K562 (cell line): ENCODE data around the gene CLASP2. TPM values are rescaled to one million over a fixed set of nuclear protein-coding genes. Genes with fewer than 3 reads are reported as not detected.
"Not testable (repeated sequence)": the region's sequence is repeated elsewhere in the genome, so short reads cannot be mapped to it uniquely, and the experiment has no call there.

Source experiments
- ATAC-seq: fragments of 200-7000 bp; cut with Tn5 transposase; 3 replicates; pipeline ENCODE4 v1.9.1; 2020; ENCODE audit warnings: moderate library complexity
- BruUV-seq: library from RNA; stranded (reverse); fragments of 400-500 nt; replicated peaks from 2 replicates; lab custom pipeline; 2021; lab: Mats Ljungman, UMichigan
- CTCF ChIA-PET: fragments of 300-600 bp; formaldehyde crosslinking; extraction: SDS; loops from one replicate; lab custom pipeline; 2021; ENCODE audit warnings: low intra/inter-chr PET ratio; lab: Yijun Ruan, JAX
- POLR2A ChIA-PET: fragments of 300-600, 350-650 bp; sonication (Branson Sonifier 250); formaldehyde crosslinking; extraction: SDS; loops from one replicate; lab custom pipeline; 2021; ENCODE audit warnings: antibody characterized with exemption, inconsistent platforms; lab: Yijun Ruan, JAX
- DNase-seq, 4 experiments: peaks; one replicate each; pipeline versions ENCODE4 v3.0.0 to v3.0.0-alpha.2; 2011 to 2018; ENCODE audit warnings: low spot score in 3 of 4, mixed read lengths in 3 of 4; ENCODE audit errors: extremely low read depth in 1 of 4
- FAIRE-seq: peaks from 2 replicates; lab custom pipeline; 2011; peaks lifted over from hg19 to GRCh38; lab: Jason Lieb, UNC
- H2AFZ ChIP-seq: 2 replicates; pipeline ENCODE4 v1.6.0; 2011; ENCODE audit warnings: low read depth, low read length, control low read depth, inconsistent platforms
- H3K27ac ChIP-seq: fragments of 200-600 bp; 3 replicates; pipeline ENCODE4 v1.8.0; 2011; ENCODE audit warnings: low read depth, mild to moderate bottlenecking, control low read depth, inconsistent platforms, low read length, moderate library complexity, mixed read lengths; ENCODE audit errors: extremely low read depth
- H3K27me3 ChIP-seq, 2 experiments: fragments of 300-600 bp in 1 of 2; 2 replicates in 1 of 2; 3 replicates in 1 of 2; pipeline versions ENCODE4 v1.6.0 to v1.8.0; 2011; ENCODE audit warnings: inconsistent platforms in 2 of 2, low read length in 2 of 2, mild to moderate bottlenecking in 1 of 2, mixed read lengths in 1 of 2, moderate library complexity in 1 of 2; ENCODE audit not compliant: control insufficient read depth in 2 of 2, insufficient read depth in 2 of 2
- H3K36me3 ChIP-seq: fragments of 300-600 bp; 3 replicates; pipeline ENCODE4 v1.8.0; 2011; ENCODE audit warnings: mild to moderate bottlenecking, low read length, inconsistent platforms; ENCODE audit not compliant: control insufficient read depth, insufficient read depth
- H3K4me1 ChIP-seq, 2 experiments: fragments of 200-600 bp in 1 of 2; replicated peaks in 1 of 2; 2 replicates in 1 of 2; 3 replicates in 1 of 2; pipeline versions ENCODE4 v1.5.1 to v1.8.0; 2011; ENCODE audit warnings: inconsistent platforms in 2 of 2, low read length in 2 of 2, mild to moderate bottlenecking in 1 of 2, mixed read lengths in 1 of 2, moderate library complexity in 1 of 2; ENCODE audit not compliant: control insufficient read depth in 2 of 2, insufficient read depth in 2 of 2
- H3K4me2 ChIP-seq: 2 replicates; pipeline ENCODE4 v1.6.1; 2011; ENCODE audit warnings: low read length, control low read depth, inconsistent platforms, mixed read lengths; ENCODE audit not compliant: insufficient read depth
- H3K4me3 ChIP-seq: fragments of 200-600 bp; sonication (generic), shearing (Covaris generic); 2 replicates; pipeline ENCODE4 v1.5.1; 2016; ENCODE audit warnings: control low read depth, inconsistent platforms
- H3K79me2 ChIP-seq: fragments of 200-600 bp; 3 replicates; pipeline ENCODE4 v1.8.0; 2011; ENCODE audit warnings: low read length, inconsistent platforms; ENCODE audit not compliant: control insufficient read depth, insufficient read depth
- H3K9ac ChIP-seq, 2 experiments: 2 replicates each; pipeline versions ENCODE4 v1.6.0 to v1.6.1; 2011; ENCODE audit warnings: low read depth in 2 of 2, low read length in 2 of 2, control low read depth in 1 of 2, inconsistent platforms in 1 of 2, mild to moderate bottlenecking in 1 of 2, mixed read lengths in 1 of 2; ENCODE audit not compliant: insufficient read depth in 1 of 2
- H3K9me1 ChIP-seq: one replicate; pipeline ENCODE4 v1.6.0; 2011; ENCODE audit warnings: inconsistent platforms, mild to moderate bottlenecking, low read length, moderate library complexity; ENCODE audit not compliant: control insufficient read depth, insufficient read depth
- H3K9me3 ChIP-seq: replicated peaks from 2 replicates; pipeline ENCODE4 v1.5.1; 2011; ENCODE audit warnings: low read depth, low read length, inconsistent platforms; ENCODE audit not compliant: control insufficient read depth, insufficient read depth
- H4K20me1 ChIP-seq: replicated peaks from 2 replicates; pipeline ENCODE4 v1.6.1; 2011; ENCODE audit warnings: low read length, inconsistent platforms, mixed read lengths; ENCODE audit not compliant: control insufficient read depth, insufficient read depth
- ASH1L ChIP-seq: fragments of 450-650 bp; IDR thresholded peaks from 2 replicates; pipeline ENCODE4 v1.6.1; 2018; ENCODE audit warnings: borderline replicate concordance, mild to moderate bottlenecking, low read depth; ENCODE audit not compliant: partially characterized antibody
- CSDE1 ChIP-seq, 2 experiments: fragments of 450-650 bp; IDR thresholded peaks; 2 replicates each; pipeline ENCODE4 v1.6.1; 2016; ENCODE audit warnings: mild to moderate bottlenecking in 1 of 2
- EHMT2 ChIP-seq: fragments of 450-650 bp; IDR thresholded peaks from 2 replicates; pipeline ENCODE4 v1.6.1; 2018; ENCODE audit warnings: antibody characterized with exemption
- MCM3 ChIP-seq: fragments of 450-650 bp; IDR thresholded peaks from 2 replicates; pipeline ENCODE4 v1.6.1; 2016
- MCM7 ChIP-seq, 2 experiments: fragments of 450-650 bp; IDR thresholded peaks; 2 replicates each; pipeline ENCODE4 v1.6.1; 2016 to 2018
- PHB2 ChIP-seq: fragments of 450-650 bp; IDR thresholded peaks from 2 replicates; pipeline ENCODE4 v1.6.1; 2017; ENCODE audit warnings: low read depth
- TSC22D4 ChIP-seq: fragments of 450-650 bp; IDR thresholded peaks from 2 replicates; pipeline ENCODE4 v1.6.1; 2016; ENCODE audit warnings: missing genetic modification characterization, missing biosample characterization, control low read depth
- ZBED1 ChIP-seq: IDR thresholded peaks from 2 replicates; pipeline ENCODE4 v1.6.1; 2014
- WGBS: fragments of 100-300 bp; shearing (Covaris generic); methylation state at CpG from one replicate; pipeline ENCODE4 v1.1.6; 2016; ENCODE audit warnings: low coverage, mixed read lengths; ENCODE audit not compliant: insufficient coverage; ENCODE audit errors: missing lambda C conversion rate; 5-methylcytosine and 5-hydroxymethylcytosine counted together
- in situ Hi-C: fragments of 300-500 bp; cut with MboI; formaldehyde crosslinking; loops from 4 replicates; pipeline ENCODE4 v1.15.0; 2018; ENCODE audit warnings: inconsistent platforms, mixed read lengths
- intact Hi-C: fragments of 100-400 bp; cut with micrococcal nuclease; formaldehyde crosslinking; loops from 2 replicates; pipeline ENCODE4 v1.14.2; 2022
- polyA plus RNA-seq, 8 experiments: library from polyadenylated mRNA; depleted of rRNA in 4 of 8; stranded (reverse) in 5 of 8; unstranded in 3 of 8; fragments of >200 nt; fragmentation: Nextera tagmentation in 2 of 8; fragmentation: Illumina TruSeq in 1 of 8; extraction: Ambion mirVana in 2 of 8; extraction: Trizol in 1 of 8; gene quantifications; 2 replicates each; pipeline versions ENCODE4 v1.2.1 to v1.2.3, GENCODE V29; 2011 to 2014; ENCODE audit warnings: inconsistent platforms in 1 of 8, missing spikeins in 1 of 8
- total RNA-seq, 7 experiments: library from RNA; depleted of rRNA in 6 of 7; stranded (reverse); fragments of >200 nt in 6 of 7; fragmentation: Illumina TruSeq in 2 of 7; extraction: Trizol in 2 of 7; gene quantifications; 2 replicates each; pipeline versions ENCODE4 v1.2.1 to v1.2.3, GENCODE V29; 2011 to 2021; ENCODE audit warnings: low replicate concordance in 1 of 7
- TF ChIP-seq, protein P1 (sequence below): sonication (generic); formaldehyde crosslinking; IDR thresholded peaks from 2 replicates; pipeline ENCODE4 v1.8.1; 2023; ENCODE audit warnings: mild to moderate bottlenecking, missing genetic modification reagents
- TF ChIP-seq, protein P2 (sequence below): fragments of 450-650 bp; IDR thresholded peaks from 2 replicates; pipeline ENCODE4 v1.6.1; 2016; ENCODE audit warnings: borderline replicate concordance

The CLASP2 gene
- total and polyA plus RNA-seq, 9 of the 15 experiments (the other 6 are each of a cell fraction or from before 2014, with no cell fraction given): 13.5 to 107 (median 71.8) TPM

DNA sequence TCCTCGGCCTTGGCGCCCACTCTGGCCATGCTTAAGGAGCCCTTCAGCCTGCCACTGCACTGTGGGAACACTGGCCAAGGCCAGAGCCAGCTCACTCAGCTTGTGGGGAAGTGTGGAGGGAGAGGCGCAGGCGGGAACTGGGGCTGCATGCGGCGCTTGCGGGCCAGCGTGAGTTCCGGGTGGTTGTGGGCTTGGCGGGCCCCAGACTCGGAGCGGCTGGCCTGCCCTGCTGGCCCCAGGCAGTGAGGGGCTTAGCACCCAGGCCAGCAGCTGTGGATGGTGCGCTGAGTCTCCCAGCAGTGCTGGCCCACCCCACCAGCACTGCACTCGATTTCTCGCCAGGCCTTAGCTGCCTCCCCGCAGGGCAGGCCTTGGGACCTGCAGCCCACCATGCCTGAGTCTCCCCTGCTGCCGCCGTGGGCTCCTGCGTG, 264.7 kb downstream of the CLASP2 start:
- no peak for DNase-seq
- FAIRE-seq: no peak
- peaks cover 4% of the 10 kb centered on the region; the same call in 1 of the 2 replicates for H3K9me3 ChIP-seq
- H3K27ac ChIP-seq: no peak overlapping the region
- ChIA-PET POLR2A (interaction anchor here (0.6 to 2.0 kb wide), 2 partner anchors 13 to 15 kb away, joined by 4 to 5 read pairs; no protein-coding TSS in a partner anchor), CTCF (no interaction called here)
- intact Hi-C loops: no loop called here
- TF ChIP-seq ZBED1: no peak
- TF ChIP-seq, protein P1, sequence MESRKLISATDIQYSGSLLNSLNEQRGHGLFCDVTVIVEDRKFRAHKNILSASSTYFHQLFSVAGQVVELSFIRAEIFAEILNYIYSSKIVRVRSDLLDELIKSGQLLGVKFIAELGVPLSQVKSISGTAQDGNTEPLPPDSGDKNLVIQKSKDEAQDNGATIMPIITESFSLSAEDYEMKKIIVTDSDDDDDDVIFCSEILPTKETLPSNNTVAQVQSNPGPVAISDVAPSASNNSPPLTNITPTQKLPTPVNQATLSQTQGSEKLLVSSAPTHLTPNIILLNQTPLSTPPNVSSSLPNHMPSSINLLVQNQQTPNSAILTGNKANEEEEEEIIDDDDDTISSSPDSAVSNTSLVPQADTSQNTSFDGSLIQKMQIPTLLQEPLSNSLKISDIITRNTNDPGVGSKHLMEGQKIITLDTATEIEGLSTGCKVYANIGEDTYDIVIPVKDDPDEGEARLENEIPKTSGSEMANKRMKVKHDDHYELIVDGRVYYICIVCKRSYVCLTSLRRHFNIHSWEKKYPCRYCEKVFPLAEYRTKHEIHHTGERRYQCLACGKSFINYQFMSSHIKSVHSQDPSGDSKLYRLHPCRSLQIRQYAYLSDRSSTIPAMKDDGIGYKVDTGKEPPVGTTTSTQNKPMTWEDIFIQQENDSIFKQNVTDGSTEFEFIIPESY (CRISPR knock-in tag): 0 out of 2 replicates have a peak, but pooled peaks have one; percentile 15
- H3K27me3 ChIP-seq: no peaks in the 10 kb centered on the region
- H3K9ac ChIP-seq: no peak overlapping the region
- BruUV-seq: no TSS peak
- H4K20me1 ChIP-seq: no peaks in the 10 kb centered on the region
- in situ Hi-C loops: no loop called here
- no peaks in the 10 kb centered on the region for H3K9me1 ChIP-seq
- 42% methylated on average over 14 of the region's 19 CpGs for WGBS
- no peaks in the 10 kb centered on the region for H3K79me2 ChIP-seq
- H3K4me2 ChIP-seq: no peak overlapping the region
- H2AFZ ChIP-seq: no peak overlapping the region
- H3K4me3 ChIP-seq: no peak overlapping the region
- no peaks in the 10 kb centered on the region; a peak in 2 of 5 replicates for H3K4me1 ChIP-seq
- H3K36me3 ChIP-seq: no peaks in the 10 kb centered on the region
- no peak for ATAC-seq

DNA sequence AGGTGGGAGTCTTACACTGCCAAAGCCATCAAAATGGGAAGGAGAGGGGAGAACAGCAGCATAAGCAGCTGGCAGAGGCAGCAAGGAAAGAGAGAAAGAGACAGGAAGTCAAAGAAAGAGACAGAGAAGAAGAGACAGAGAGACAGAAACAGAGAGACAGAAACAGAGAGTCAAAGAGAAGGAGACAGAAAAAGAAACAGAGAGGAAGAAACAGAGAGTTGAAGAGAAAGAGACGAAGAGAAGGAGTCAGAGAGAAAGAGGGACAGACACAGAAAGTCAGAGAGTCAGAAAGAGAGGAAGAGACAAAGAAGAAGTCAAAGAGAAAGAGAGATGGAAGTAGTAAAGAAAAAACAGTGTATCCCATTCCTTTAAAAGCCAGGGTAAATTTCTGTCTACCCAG, 266.1 kb downstream of the CLASP2 start:
- intact Hi-C loops, H3K27me3 ChIP-seq, H3K79me2 ChIP-seq, H4K20me1 ChIP-seq, BruUV-seq, H3K4me1 ChIP-seq, H3K27ac ChIP-seq, FAIRE-seq, H3K4me3 ChIP-seq, DNase-seq, H3K9ac ChIP-seq, H3K9me1 ChIP-seq, CTCF ChIA-PET, H3K9me3 ChIP-seq, H3K4me2 ChIP-seq, ATAC-seq, in situ Hi-C loops, H3K36me3 ChIP-seq: not testable (repeated sequence)
- 7% methylated on average over 1 of the region's 1 CpG for WGBS
- POLR2A ChIA-PET: interaction anchor here (1.2 kb wide), 1 partner anchor 11 kb away, joined by 6 read pairs; the partner anchor contains the start of gene UBP1
- H2AFZ ChIP-seq: peak overlapping the region; percentile 62; the same call in 1 of the 2 replicates
- TF ChIP-seq CSDE1 (IDR thresholded peaks at IDR 0.05): 0 out of 4 replicates have a peak, but pooled peaks of 1 of the 2 experiments have one; percentile 51
- TF ChIP-seq, protein P2, sequence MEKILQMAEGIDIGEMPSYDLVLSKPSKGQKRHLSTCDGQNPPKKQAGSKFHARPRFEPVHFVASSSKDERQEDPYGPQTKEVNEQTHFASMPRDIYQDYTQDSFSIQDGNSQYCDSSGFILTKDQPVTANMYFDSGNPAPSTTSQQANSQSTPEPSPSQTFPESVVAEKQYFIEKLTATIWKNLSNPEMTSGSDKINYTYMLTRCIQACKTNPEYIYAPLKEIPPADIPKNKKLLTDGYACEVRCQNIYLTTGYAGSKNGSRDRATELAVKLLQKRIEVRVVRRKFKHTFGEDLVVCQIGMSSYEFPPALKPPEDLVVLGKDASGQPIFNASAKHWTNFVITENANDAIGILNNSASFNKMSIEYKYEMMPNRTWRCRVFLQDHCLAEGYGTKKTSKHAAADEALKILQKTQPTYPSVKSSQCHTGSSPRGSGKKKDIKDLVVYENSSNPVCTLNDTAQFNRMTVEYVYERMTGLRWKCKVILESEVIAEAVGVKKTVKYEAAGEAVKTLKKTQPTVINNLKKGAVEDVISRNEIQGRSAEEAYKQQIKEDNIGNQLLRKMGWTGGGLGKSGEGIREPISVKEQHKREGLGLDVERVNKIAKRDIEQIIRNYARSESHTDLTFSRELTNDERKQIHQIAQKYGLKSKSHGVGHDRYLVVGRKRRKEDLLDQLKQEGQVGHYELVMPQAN: 0 out of 2 replicates have a peak, but pooled peaks have one; percentile 47
- TF ChIP-seq TSC22D4: peak; percentile 85; the same call in 1 of the 2 replicates
- TF ChIP-seq ASH1L: peak; percentile 20
- TF ChIP-seq PHB2: peak; percentile 39; the same call in 1 of the 2 replicates
- TF ChIP-seq MCM3: peak; percentile 79
- 0 out of 4 replicates have a peak, but pooled peaks have one; percentile 39 to 57 for TF ChIP-seq MCM7 (IDR thresholded peaks at IDR 0.05)
- TF ChIP-seq EHMT2: 0 out of 2 replicates have a peak, but pooled peaks have one; percentile 16
